ENCODE measurements around the gene ADPRH.
"Not testable (repeated sequence)": the region's sequence is repeated elsewhere in the genome, so short reads cannot be mapped to it uniquely, and the experiment has no call there.

ADPRH gene

GRCh38 chr3:119560160-119560559 lies 19.1 kb upstream of the ADPRH start:
- no peak for DNase-seq

GRCh38 chr3:119562307-119562961 lies 16.9 kb upstream of the ADPRH start:
- DNase-seq = no peak

GRCh38 chr3:119563334-119563733 lies 16.0 kb upstream of the ADPRH start:
- not testable (repeated sequence) for DNase-seq

- DNase-seq = no peak
Measured at GRCh38 chr3:119569156-119569555, 10.1 kb upstream of the ADPRH start.

- DNase-seq = no peak
Measured at GRCh38 chr3:119570229-119570628, 9.1 kb upstream of the ADPRH start.

GRCh38 chr3:119571230-119571629 lies 8.1 kb upstream of the ADPRH start:
- no peak for DNase-seq

GRCh38 chr3:119571688-119572087 lies 7.6 kb upstream of the ADPRH start:
- DNase-seq = no peak

GRCh38 chr3:119575507-119575906 lies 3.8 kb upstream of the ADPRH start:
- DNase-seq = no peak

GRCh38 chr3:119580067-119580760 lies 922 bp downstream of the ADPRH start:
- no peak for DNase-seq

- no peak for DNase-seq
Measured at GRCh38 chr3:119582178-119582577, 2.9 kb downstream of the ADPRH start.

- no peak for DNase-seq
Measured at GRCh38 chr3:119585208-119585607, 5.9 kb downstream of the ADPRH start.

GRCh38 chr3:119585856-119586570 lies 6.7 kb downstream of the ADPRH start:
- no peak for DNase-seq

- DNase-seq = no peak
Measured at GRCh38 chr3:119586733-119587172, 7.5 kb downstream of the ADPRH start.

- no peak for DNase-seq
Measured at GRCh38 chr3:119588112-119588511, 8.8 kb downstream of the ADPRH start.

- DNase-seq = no peak
Measured at GRCh38 chr3:119589102-119589773, 9.9 kb downstream of the ADPRH start.

GRCh38 chr3:119590706-119591105 lies 11.4 kb downstream of the ADPRH start:
- no peak for DNase-seq

GRCh38 chr3:119592861-119593260 lies 13.6 kb downstream of the ADPRH start:
- no peak for DNase-seq

GRCh38 chr3:119594066-119594465 lies 14.8 kb downstream of the ADPRH start:
- DNase-seq = no peak

- DNase-seq = not testable (repeated sequence)
Measured at GRCh38 chr3:119594929-119595328, 15.6 kb downstream of the ADPRH start.

- no peak for DNase-seq
Measured at GRCh38 chr3:119595639-119596334, 16.5 kb downstream of the ADPRH start.

- no peak for DNase-seq
Measured at GRCh38 chr3:119596398-119596797, 17.1 kb downstream of the ADPRH start.

- no peak for DNase-seq
Measured at GRCh38 chr3:119597548-119598288, 18.4 kb downstream of the ADPRH start, which contains the start of gene PLA1A. Gene PLA1A, plus strand, starts transcription at chr3:119597885. Its CDS starts 29 bp downstream, at chr3:119597914.

Data from NCI-H1436 (cell line).